ENCODE measurements around the gene ANKK1. TPM values are rescaled to one million over a fixed set of nuclear protein-coding genes. Genes with fewer than 3 reads are reported as not detected.

The ANKK1 gene
- total and polyA plus RNA-seq, 8 donors: 0.12 to 2.1 (median 0.22) TPM; not detected in 1

DNA sequence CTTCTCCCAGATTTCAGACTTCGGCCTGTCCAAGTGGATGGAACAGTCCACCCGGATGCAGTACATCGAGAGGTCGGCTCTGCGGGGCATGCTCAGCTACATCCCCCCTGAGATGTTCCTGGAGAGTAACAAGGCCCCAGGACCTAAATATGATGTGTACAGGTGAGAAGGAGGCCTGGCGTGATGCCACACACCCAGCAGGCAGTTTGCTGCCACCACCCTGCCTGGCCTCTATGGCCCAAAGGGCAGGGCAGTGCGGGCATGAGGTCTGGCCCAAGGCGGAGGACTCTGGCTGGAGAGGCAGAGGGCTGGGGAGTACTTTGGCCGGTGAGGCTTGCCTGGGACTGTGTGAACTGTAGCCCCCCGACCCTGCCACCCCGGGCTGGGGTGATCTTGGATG is 7.3 kb downstream of the ANKK1 start:
- Histone ChIP-seq H3K9me3 (no peaks in the 10 kb centered on the region), H3K4me1 (no peaks in the 10 kb centered on the region), H3K27me3 (no peaks in the 10 kb centered on the region), H3K27ac (no peak overlapping the region), H3K4me3 (no peak overlapping the region), H3K36me3 (no peaks in the 10 kb centered on the region)
- 85% methylated on average over 11 of the region's 11 CpGs for WGBS, 2 donors
- FAIRE-seq (no peak), DNase-seq (no peak), ATAC-seq (no peak)
- intact Hi-C loops (cut with DNase I): no loop called here
- TF ChIP-seq, protein P1, sequence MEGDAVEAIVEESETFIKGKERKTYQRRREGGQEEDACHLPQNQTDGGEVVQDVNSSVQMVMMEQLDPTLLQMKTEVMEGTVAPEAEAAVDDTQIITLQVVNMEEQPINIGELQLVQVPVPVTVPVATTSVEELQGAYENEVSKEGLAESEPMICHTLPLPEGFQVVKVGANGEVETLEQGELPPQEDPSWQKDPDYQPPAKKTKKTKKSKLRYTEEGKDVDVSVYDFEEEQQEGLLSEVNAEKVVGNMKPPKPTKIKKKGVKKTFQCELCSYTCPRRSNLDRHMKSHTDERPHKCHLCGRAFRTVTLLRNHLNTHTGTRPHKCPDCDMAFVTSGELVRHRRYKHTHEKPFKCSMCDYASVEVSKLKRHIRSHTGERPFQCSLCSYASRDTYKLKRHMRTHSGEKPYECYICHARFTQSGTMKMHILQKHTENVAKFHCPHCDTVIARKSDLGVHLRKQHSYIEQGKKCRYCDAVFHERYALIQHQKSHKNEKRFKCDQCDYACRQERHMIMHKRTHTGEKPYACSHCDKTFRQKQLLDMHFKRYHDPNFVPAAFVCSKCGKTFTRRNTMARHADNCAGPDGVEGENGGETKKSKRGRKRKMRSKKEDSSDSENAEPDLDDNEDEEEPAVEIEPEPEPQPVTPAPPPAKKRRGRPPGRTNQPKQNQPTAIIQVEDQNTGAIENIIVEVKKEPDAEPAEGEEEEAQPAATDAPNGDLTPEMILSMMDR (IDR thresholded peaks at IDR 0.05): no peak

DNA sequence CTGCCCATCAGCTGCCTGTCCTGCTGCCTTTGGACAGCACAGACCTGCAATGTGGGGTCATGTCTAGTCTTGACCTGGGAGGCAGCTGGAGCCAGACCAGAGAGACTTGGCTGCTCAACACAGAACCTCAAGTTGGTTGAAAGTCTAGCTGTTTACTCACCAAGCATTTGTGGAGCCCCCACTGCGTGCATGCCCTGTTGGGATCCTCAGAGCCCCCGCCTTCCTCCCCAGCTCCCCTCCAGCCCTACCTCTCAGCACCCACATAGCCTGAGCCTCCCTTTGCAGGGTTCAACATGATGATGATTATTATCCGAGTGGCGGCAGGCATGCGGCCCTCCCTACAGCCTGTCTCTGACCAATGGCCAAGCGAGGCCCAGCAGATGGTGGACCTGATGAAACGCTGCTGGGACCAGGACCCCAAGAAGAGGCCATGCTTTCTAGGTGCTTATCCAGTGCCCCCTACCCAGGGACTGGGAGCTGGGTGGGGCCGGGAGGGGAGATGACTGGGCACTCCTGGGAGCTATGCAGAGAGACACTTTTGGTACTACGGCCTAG is 8.3 kb downstream of the ANKK1 start:
- H3K27ac ChIP-seq: no peak overlapping the region
- H3K36me3 ChIP-seq: no peaks in the 10 kb centered on the region
- FAIRE-seq (no peak), ATAC-seq (no peak), DNase-seq (no peak)
- H3K4me1 ChIP-seq: no peaks in the 10 kb centered on the region
- H3K27me3 ChIP-seq: no peaks in the 10 kb centered on the region
- no peak overlapping the region for H3K4me3 ChIP-seq
- intact Hi-C loops (cut with DNase I): no loop called here
- H3K9me3 ChIP-seq: no peaks in the 10 kb centered on the region
- TF ChIP-seq, protein P1 (IDR thresholded peaks at IDR 0.05): no peak
- 84 to 86% methylated on average over 9 of the region's 9 CpGs for whole genome bisulfite sequencing, 2 donors

DNA sequence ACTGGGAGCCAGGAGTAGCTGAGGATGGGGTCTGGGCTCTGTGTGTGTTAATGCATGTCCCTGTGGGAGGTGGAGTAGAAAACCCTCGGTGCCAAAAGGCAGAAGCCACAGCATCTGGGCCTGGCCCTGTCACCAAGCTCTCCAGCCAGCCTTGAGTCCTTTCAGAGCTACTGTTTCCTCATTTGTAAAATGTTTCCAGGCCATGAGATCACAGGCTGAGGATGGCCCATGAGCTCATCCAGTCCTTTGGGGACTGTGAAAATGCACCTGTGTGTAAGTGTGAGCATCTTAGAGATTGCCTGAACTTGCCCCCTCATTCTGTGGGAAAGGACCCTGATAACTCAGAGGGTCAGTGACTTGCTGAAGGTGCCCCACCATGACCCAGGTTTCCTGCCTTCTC is 9.1 kb downstream of the ANKK1 start:
- Histone ChIP-seq H3K27ac (no peak overlapping the region), H3K4me1 (no peaks in the 10 kb centered on the region), H3K27me3 (no peaks in the 10 kb centered on the region), H3K36me3 (no peaks in the 10 kb centered on the region), H3K4me3 (no peak overlapping the region), H3K9me3 (no peaks in the 10 kb centered on the region)
- 54 to 73% methylated on average over 1 of the region's 1 CpG for WGBS, 2 donors
- intact Hi-C loops (cut with DNase I): no loop called here
- FAIRE-seq (no peak), ATAC-seq (no peak), DNase-seq (no peak)
- TF ChIP-seq, protein P1 (IDR thresholded peaks at IDR 0.05): no peak

DNA sequence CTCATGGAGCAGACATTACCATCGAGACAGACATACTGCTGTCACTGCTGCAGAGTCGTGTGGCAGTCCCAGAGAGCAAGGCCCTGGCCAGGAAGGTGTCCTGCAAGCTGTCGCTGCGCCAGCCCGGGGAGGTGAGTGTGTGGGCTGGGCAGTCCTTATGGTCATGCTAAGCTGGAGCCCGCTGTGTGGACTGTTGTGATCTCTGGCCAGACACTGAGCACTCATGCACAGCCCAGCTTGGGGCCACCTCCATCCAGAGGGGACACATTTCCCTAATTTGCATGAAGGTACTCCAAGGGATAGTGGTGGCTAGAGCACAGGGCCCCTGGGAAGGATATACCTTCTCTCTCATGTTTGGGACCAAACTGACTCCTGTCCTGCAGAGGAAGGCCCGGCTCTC is 9.6 kb downstream of the ANKK1 start:
- H3K4me1 ChIP-seq: no peaks in the 10 kb centered on the region
- no peaks in the 10 kb centered on the region for H3K36me3 ChIP-seq
- H3K27me3 ChIP-seq: no peaks in the 10 kb centered on the region
- 69 to 75% methylated on average over 7 of the region's 7 CpGs for WGBS, 2 donors
- no peak for ATAC-seq
- H3K4me3 ChIP-seq: no peak overlapping the region
- intact Hi-C loops (cut with DNase I): no loop called here
- no peak for FAIRE-seq
- TF ChIP-seq, protein P1 (IDR thresholded peaks at IDR 0.05): no peak
- no peaks in the 10 kb centered on the region for H3K9me3 ChIP-seq
- no peak for DNase-seq
- no peak overlapping the region for H3K27ac ChIP-seq

DNA sequence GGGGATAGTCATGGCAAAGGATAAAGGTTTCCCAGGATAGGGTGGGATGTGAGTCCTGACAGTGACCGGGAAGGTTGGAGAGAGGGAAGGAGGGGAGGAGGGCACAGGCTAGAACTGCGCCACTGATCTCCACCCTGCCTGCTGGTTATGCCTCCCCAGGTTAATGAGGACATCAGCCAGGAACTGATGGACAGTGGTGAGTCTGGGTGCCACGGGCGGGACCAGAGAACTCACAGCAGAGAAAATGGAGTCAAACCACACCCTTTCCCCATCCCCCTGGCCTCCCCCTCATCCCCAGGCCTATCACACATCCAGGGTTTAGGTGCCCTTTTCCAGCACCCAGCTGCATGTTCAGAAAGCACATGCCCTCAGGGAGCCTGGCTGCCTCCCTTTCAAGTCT is 10.2 kb downstream of the ANKK1 start:
- no peak for FAIRE-seq

More for the DNA sequence above, 10.2 kb downstream of the ANKK1 start:
- H3K9me3 ChIP-seq: no peaks in the 10 kb centered on the region
- intact Hi-C loops (cut with DNase I): no loop called here
- no peak overlapping the region for H3K27ac ChIP-seq
- ATAC-seq (no peak), DNase-seq (no peak)
- no peaks in the 10 kb centered on the region for H3K27me3 ChIP-seq
- no peaks in the 10 kb centered on the region for H3K4me1 ChIP-seq
- 85 to 86% methylated on average over 4 of the region's 4 CpGs for WGBS, 2 donors
- TF ChIP-seq, protein P1 (IDR thresholded peaks at IDR 0.05): no peak
- H3K4me3 ChIP-seq: no peak overlapping the region
- no peaks in the 10 kb centered on the region for H3K36me3 ChIP-seq

Measured in pancreas (tissue), 10 donors.